ENCODE measurements around the gene BABAM2.

DNA sequence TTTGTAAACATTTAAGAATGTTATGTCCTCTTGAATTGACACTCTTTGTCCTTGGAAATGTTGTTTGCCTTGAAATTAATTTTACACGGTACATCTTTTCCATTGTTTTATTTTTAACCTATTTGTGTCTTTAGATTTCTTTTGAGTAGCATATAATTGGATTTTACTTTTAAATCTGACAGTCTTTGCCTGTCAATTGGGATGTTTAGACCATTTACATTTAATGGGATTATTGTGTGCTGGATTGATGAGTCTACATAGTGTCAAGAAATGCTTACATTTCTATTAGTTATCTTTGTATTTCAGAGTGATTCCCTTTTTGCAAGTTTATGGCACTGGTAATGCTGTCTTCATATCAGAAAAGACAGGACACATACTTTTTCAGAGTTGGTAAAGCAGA lies 61.5 kb downstream of the BABAM2 start:
- TF ChIP-seq POLR2A (IDR thresholded peaks at IDR 0.05), result no peak
- TF ChIP-seq, protein P1, sequence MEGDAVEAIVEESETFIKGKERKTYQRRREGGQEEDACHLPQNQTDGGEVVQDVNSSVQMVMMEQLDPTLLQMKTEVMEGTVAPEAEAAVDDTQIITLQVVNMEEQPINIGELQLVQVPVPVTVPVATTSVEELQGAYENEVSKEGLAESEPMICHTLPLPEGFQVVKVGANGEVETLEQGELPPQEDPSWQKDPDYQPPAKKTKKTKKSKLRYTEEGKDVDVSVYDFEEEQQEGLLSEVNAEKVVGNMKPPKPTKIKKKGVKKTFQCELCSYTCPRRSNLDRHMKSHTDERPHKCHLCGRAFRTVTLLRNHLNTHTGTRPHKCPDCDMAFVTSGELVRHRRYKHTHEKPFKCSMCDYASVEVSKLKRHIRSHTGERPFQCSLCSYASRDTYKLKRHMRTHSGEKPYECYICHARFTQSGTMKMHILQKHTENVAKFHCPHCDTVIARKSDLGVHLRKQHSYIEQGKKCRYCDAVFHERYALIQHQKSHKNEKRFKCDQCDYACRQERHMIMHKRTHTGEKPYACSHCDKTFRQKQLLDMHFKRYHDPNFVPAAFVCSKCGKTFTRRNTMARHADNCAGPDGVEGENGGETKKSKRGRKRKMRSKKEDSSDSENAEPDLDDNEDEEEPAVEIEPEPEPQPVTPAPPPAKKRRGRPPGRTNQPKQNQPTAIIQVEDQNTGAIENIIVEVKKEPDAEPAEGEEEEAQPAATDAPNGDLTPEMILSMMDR (IDR thresholded peaks at IDR 0.05), result no peak

All from transverse colon (tissue), 3 donors.